NOMO-1 treated with DMSO at 0.1 percent for 48 hours (cell line): Measurements from ENCODE around the gene FAAP100.
"Not testable (repeated sequence)": the region's sequence is repeated elsewhere in the genome, so short reads cannot be mapped to it uniquely, and the experiment has no call there.

Experiments
- DNase-seq: peaks from one replicate; lab custom pipeline; 2025; ENCODE audit not compliant: unreplicated experiment; lab: John Stamatoyannopoulos, UW

FAAP100 gene

DNA sequence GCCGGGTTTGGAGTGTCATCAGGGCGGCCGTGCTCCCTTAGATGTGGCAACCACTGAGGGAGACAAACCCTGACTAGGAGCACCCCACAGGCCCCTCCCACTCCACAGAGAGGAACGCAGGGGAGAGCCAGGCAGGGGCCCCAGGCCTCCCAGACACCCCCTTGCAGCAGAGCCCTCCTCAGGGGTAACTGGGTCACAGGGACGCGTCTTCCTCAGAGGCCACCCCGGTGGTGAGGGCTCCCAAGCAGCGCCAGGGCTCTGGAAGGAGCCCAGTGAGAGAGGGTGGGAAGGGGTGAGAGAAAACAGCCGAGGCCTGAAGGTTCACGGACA is 12.6 kb downstream of the FAAP100 start:
- no peak for DNase-seq

DNA sequence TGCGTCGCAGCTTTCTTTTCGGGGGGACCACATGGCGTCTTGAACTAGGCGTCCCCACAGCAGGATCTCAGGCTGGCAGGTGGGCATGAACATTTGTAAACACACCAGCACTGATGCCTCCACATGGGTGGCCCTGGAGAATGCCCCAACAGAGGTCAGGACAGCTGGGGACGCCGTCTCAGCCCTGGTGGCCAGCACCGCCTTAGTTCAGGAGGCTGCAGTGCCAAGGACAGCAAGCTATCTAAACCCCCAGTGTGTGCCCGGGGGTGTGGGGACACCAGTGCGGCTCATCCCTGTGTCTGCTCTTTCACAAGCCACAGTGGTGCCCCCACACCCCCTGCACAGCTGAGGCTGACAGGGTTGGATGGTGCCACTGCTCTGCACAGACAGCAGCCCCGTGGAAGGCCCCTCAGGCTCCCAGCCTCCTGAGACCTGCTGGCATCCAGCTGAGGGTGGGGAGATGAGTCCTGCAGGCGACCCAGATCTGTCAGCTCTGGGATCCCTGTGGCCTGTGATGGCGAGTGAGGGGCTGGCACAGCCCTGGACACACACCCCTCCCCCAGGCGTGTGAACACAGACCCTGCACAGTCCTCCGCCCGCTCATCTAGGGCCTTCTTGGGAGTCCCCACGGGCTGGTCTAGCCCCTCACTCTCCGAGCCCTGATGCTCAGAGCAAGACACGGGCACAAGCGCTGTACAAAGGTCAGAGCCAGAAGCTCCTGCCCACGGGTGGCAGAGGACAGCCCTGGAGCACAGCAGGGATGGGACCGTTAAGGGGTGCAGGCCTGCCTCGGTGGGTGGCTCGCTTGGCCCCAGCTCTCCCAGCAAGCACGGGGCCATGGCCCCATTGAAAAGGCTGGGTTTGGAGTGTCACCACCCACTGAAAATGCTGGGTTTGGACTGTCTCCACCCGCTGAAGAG is 13.2 kb downstream of the FAAP100 start:
- no peak for DNase-seq

- DNase-seq: no peak
Observed at GRCh38 chr17:81537856-81538555, 14.1 kb downstream of the FAAP100 start.

DNA sequence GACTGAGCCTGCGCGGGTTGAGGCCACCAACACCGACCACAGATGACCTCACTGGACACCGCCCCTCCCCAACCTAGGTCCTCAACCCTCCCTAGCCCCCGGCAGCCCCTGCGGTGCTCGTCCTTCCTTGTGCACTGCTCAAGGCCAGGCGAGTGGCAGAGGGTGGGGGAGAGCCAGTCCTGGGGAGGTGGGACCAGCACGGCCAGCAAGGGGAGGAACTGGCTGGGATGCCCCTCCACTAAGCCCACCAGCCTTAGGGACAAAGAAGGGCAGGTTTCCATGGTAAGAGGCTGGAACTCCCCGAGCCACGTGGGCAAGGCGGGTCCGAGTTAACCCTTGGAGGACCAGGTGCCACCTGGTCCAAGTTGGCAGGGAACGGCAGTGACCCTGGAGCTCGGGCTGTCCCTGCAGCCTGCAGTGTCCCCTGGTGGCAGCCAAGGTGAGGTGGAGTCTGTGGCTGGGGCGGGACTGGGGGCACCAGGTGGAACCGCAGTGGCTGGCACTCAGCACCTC is 14.8 kb downstream of the FAAP100 start:
- peak; percentile 22 for DNase-seq

- no peak for DNase-seq
Observed at GRCh38 chr17:81536299-81537290, 15.6 kb downstream of the FAAP100 start.

- DNase-seq: no peak
Observed at GRCh38 chr17:81535480-81536298, 16.5 kb downstream of the FAAP100 start.

DNA sequence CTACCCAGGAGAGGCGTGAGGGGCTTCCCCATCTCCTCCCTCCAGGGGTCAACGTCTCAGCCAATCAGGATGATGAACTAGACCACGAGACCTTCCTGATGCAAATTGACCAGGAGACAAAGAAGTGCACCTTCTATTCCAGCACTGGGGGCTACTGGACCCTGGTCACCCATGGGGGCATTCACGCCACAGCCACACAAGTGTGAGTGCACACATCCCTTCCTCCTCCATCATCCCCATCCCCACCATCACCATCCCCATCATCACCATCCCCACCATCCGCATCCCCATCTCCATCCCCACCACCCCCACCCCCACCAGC is 17.2 kb downstream of the FAAP100 start:
- DNase-seq: no peak

GRCh38 chr17:81534157-81535006 is 17.8 kb downstream of the FAAP100 start:
- DNase-seq: no peak

- DNase-seq: no peak
Observed at GRCh38 chr17:81533339-81534141, 18.6 kb downstream of the FAAP100 start.

DNA sequence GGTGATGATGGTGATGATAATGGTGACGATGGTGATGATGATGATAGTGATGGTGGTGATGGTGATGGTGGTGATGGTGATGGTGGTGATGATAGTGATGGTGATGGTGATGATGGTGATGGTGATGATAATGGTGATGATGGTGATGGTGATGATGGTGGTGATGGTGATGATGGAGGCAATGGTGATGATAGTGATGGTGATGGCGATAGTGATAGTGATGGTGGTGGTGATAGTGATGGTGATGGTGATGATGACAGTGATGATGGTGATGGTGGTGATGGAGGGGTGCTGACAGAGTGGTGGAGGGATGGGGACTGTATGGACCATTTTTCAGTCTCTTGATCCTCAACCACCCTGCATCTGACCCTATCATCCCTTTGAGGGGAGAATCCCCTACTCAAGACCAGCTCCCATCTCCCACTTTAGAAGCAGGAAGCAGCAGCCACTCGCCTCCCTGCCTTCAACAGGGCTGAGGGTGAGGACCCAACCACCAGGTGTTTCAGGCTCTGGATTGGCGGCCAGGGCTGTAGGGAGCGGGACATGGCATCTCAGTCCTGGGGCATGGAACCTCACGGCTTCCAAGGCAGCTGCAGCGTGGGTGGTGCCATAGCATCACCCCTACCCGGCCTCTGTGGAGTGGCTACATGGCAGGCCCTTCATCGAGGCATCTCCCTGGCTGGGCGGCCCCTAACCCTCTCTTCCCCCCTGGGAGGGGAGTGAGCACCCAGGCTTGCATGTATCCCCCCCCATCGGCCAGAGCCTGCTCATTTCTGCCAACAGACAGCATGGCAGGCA is 19.5 kb downstream of the FAAP100 start:
- no peak for DNase-seq

- DNase-seq: not testable (repeated sequence)
Observed at GRCh38 chr17:81531998-81532404, 20.2 kb downstream of the FAAP100 start.

DNA sequence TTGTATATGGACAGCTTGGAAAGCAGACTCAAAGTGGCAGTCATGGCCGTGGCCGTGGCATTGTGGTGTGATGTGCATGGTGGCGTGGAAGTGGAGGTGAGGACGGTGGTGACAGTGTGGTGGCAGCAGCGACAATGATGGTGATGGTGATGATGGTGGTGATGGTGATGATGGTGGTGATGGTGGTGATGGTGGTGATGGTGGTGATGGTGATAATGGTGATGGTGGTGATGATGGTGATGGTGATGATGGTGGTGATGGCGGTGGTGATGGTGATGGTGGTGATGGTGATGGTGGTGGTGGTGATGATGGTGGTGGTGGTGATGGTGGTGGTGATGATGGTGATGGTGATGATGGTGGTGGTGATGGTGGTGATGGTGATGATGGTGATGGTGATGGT is 21.1 kb downstream of the FAAP100 start:
- not testable (repeated sequence) for DNase-seq

DNA sequence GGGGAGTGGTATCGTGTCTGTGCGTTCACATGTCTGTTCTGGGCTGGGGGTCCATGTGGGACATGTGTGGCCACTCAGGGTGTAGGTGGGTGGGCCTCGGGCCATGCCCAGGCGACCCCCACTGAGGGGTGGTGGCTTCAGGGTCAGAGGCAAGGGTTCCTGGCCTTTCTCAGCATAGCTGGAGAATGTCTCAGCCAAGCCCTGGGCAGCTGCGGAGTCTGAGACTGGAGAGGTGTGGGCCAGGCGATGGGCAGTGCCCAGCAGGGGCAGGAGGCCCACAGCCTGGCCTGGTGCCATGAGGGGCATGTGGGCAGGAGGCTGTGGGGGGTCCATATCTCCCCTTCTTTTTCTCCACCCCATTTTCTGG is 22.7 kb downstream of the FAAP100 start:
- no peak for DNase-seq

DNA sequence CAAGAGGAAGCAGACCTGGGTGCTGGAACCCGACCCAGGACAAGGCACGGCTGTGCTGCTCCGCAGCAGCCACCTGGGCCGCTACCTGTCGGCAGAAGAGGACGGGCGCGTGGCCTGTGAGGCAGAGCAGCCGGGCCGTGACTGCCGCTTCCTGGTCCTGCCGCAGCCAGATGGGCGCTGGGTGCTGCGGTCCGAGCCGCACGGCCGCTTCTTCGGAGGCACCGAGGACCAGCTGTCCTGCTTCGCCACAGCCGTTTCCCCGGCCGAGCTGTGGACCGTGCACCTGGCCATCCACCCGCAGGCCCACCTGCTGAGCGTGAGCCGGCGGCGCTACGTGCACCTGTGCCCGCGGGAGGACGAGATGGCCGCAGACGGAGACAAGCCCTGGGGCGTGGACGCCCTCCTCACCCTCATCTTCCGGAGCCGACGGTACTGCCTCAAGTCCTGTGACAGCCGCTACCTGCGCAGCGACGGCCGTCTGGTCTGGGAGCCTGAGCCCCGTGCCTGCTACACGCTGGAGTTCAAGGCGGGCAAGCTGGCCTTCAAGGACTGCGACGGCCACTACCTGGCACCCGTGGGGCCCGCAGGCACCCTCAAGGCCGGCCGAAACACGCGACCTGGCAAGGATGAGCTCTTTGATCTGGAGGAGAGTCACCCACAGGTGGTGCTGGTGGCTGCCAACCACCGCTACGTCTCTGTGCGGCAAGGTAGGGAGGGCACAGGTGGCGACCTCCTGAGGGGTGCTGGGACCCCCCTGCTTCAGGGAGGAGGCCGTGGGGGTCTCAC is 23.3 kb downstream of the FAAP100 start:
- no peak for DNase-seq

DNA sequence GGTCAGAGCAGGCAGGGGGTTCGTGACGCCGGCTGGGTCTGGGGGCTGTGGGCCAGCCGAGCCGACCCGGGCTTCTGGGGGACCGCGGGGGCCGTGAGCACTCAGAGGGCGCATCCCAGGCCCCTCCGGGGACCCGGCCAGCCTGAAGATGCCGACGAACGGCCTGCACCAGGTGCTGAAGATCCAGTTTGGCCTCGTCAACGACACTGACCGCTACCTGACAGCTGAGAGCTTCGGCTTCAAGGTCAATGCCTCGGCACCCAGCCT is 23.8 kb downstream of the FAAP100 start:
- DNase-seq: no peak

DNA sequence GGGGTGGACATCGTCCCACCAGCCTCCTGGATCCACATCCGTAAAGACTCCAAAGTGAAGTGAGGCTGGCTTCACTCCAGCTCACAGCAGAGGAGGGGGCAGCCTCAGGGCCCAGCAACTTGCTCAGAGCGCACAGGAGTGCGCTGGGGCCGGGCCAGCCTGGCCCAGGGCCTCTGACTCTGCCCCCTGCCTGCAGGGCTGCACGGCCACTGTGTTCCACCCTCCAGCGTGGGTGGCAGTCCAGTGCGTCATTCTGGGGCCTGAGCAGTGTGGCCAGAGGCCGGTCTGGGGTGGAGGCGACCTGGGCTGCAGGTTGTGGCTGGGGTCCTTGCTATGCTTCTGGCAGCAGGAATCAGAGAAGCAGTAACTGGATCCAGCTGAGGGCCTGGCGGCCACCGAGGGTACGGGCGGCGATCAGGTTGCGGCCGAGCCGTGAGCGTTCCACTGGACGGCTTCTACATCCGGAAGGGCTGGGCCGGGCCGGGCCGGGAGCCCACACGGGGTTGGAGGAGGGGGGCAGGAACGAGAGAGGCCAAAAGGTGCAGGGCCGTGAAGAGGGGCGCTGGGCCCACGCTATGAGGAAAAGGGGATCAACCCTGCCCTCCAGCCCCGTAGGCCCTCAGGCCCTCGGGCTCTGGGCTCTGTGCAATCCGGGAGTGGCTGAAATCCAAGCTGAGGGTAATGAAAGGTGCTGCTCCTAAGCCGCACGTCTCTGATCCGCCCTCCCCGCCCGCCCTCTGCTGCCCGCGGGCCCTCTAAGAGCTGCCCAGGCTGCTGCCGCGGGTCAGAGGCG is 24.4 kb downstream of the FAAP100 start, which contains the start of gene FSCN2:
FSCN2 (plus strand) TSS at position 787 of the 793 bp plus-strand sequence. CDS start 155 bp downstream, outside the sequence.
- DNase-seq: no peak
